Pons (tissue), 1 donor: ENCODE data around the gene OR1J4.
"Not testable (repeated sequence)": the region's sequence is repeated elsewhere in the genome, so short reads cannot be mapped to it uniquely, and the experiment has no call there.

Source experiments
- DNase-seq: peaks from one replicate; pipeline ENCODE4 v3.0.0-alpha.2; 2016; ENCODE audit warnings: low spot score

OR1J4 gene, protein sequence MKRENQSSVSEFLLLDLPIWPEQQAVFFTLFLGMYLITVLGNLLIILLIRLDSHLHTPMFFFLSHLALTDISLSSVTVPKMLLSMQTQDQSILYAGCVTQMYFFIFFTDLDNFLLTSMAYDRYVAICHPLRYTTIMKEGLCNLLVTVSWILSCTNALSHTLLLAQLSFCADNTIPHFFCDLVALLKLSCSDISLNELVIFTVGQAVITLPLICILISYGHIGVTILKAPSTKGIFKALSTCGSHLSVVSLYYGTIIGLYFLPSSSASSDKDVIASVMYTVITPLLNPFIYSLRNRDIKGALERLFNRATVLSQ

DNA sequence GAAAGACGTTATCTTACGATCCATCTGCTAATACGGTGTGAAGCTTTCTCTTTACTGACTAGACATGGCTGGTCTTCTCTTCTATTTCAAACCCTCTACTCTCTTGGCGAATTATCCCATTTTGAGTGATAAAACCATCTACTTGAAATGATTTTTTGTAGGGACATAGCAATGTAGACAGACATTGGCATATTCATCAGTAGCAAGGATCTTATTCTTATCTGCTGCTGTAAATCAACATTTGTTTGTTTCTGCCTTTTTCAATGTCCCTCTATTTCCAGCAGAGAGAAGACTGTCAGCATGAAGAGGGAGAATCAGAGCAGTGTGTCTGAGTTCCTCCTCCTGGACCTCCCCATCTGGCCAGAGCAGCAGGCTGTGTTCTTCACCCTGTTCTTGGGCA is at the start of gene OR1J4:
Gene OR1J4, plus strand, starts transcription at position 301 of the 400 bp plus-strand sequence. Its CDS starts 0 bp downstream, at position 301.
- no peak for DNase-seq

DNA sequence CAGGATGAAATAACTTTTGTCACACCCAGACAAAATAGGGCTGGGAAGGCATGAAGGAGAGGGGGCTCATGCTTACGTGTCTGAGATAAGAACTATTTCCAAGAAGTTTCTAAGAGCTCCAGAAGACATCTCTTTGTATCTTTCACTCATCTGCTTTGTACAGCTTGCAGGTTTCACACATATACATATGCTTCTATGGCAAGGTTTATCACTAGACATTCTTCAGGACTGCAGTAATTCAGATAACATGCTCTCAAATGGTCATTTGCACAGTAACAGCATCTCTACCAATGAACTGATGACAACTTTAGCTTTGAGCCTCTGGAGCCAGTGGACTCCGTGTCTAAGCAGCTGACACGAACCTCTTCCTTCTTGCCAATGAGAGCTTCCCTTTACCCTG is 44.4 kb upstream of the OR1J4 start:
- no peak for DNase-seq

DNA sequence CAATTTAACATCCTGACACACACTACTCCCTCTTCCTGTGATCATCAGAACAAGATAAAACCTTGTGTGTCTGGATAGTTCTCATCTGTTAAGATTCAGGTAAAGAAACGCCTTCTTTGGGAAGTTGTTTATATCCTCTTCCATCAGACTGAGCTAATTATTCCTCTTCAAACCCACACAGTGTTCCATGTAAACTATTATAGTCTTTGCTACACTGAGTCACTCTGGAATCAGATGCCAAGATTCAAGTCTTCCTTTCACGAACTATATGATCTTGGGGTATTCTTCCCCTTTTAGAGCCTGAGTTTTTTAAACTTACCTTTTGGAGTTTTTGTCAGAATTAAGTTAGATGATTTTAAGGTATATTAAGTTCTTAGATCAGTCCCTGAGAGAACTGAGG is 43.2 kb upstream of the OR1J4 start:
- no peak for DNase-seq

DNA sequence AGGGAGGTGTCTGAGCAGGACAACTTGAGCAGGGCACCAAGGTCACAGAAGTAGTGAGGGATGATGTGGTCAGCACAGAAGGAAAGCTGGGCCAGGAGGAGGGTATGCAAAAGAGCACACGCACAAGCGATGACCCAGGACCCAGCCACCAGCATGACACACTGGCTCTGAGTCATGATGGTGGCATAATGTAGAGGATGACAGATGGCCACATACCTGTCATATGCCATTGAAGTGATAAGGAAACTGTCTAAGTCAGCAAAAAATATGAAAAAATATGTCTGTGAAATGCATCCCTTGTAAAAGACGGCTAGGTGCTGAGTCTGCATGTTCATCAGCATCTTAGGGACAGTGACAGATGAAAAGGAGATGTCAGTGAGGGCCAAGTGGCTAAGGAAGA is 41.6 kb upstream of the OR1J4 start:
- no peak for DNase-seq

DNA sequence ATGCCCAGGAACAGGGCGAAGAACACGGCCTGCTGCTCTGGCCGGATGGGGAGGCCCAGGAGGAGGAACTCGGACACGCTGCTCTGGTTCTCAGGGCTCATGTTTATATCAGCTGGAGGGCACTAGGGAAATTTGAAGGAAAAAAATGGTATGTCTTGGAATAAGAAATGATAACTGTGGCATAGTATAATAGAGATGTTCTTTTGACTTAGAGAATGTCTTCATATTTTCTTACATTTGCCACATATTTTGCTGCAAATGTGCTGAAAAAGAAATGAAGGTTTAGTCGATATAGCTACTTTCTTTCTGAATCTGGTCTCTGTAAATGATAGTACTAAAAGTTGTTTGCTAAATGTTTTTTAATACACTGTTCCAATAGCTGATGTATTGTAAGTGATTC is 41.1 kb upstream of the OR1J4 start, which contains the start of gene OR1J1:
Gene OR1J1, minus strand, starts transcription at position 101 of the 400 bp plus-strand sequence. Its CDS starts 0 bp downstream, at position 101.
- no peak for DNase-seq

DNA sequence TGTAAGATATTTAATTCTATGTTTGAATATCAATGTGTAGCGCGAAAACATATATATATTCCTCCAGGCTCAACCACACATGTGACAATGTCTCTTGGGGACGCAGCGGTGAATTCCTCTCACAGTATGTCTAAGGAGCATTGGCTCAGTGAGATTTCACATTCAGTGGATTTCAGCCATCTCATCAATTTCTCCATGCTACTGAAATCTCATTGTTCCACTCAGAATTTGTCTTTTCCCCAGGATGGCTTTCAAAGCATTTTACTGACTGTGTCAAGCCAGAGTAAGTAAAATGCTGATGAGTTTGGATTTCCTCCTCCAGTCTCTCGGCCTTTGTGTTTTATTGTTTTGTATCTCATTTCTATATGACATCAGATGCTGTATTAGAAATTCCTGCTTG is 39.9 kb upstream of the OR1J4 start:
- no peak for DNase-seq

DNA sequence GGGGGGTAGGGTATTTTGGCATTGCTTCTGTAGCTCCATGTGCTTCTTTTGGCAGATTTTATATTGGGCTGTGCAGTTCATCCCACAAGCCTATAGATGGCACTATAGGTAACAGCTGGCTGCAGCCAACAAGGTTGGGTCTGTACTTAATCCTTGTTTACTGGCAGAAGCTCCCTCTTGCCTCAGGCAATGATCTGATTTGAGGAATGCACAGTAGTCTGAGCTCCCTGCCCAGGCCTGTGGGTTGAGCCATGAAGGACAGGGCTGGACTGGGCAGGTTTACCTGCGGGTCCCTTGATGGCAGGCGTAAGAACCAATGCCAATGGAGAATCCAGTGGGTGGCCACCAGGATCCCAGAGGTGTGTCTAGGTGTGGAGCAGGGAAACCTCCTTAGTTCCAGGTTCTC is 20.1 kb upstream of the OR1J4 start:
- peak; percentile 13 for DNase-seq

DNA sequence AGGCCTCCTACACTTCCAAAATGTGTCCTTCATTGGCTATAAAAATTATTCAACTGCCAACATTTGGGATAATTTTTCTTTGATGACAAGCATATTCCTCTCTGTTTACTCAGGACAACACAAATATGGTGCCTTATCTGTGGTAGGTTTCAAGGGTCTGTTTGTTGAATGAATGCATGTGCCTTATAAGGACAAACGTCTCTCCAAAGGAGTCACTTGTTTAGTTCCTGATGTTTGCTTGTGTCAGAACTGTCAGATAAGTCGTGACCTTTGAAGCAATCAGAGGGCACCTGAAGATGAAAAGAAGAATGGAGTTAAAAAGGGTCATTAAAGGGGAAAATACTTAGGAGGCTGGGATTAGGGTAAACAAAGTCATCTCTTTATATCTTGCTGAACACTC is 12.0 kb upstream of the OR1J4 start:
- no peak for DNase-seq

DNA sequence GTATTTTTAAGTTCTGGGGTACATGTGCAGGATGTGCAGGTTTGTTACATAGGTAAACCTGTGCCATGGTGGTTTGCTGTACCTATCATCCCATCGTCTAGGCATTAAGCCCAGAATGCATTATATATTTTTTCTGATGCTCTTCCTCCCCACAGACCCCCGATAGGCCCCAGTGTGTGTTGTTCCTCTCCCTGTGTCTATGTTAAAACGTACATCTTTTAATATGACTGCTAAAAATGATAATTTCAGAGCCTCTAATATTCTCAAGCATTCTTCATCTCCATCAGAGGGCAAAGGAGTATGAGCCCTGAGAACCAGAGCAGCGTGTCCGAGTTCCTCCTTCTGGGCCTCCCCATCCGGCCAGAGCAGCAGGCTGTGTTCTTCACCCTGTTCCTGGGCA is 8.4 kb upstream of the OR1J4 start, which contains the start of gene OR1J2:
Gene OR1J2, plus strand, starts transcription at position 301 of the 400 bp plus-strand sequence. Its CDS starts 0 bp downstream, at position 301.
- no peak for DNase-seq

DNA sequence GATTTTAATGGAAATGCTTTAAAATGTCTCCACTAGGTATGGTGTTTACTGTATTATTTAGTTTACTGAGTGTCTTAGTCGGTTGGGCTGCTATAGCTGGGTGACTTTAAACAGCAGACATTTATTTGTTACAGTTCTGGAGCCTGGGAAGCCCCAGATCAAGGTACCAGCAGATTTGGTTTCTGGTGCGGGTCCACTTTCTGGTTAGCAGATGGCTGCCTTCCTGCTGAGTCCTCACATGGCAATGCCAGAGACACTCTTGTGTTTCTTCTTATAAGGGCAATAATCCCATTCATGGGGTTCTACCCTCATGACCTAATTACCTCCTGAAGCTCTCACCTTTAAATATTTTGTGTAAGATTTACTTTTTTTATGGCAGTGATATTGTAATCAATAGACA is 715 bp upstream of the OR1J4 start:
- no peak for DNase-seq

DNA sequence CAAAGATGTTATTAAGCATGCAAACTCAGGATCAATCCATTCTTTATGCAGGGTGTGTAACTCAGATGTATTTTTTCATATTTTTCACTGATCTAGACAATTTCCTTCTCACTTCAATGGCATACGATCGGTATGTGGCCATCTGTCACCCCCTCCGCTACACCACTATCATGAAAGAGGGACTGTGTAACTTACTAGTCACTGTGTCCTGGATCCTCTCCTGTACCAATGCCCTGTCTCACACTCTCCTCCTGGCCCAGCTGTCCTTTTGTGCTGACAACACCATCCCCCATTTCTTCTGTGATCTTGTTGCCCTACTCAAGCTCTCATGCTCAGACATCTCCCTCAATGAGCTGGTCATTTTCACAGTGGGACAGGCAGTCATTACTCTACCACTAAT is 435 bp downstream of the OR1J4 start:
- no peak for DNase-seq

DNA sequence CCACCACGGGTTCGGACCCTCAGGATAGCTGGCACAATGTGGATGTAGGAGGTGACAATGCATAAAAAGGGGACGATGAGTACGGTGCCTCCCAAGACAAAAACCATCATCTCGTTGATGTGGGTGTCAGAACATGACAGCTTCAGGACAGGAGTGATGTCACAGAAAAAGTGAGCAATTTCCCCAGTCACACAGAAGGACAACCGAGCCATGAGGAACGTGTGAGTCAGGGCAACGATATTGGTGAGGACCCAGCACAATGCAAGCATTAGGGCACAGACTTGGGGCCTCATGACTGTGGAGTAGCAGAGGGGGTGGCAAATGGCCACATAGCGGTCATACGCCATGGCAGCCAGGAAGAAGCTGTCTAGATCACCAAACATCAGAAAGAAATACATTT is 7.7 kb downstream of the OR1J4 start:
- DNase-seq, result no peak

DNA sequence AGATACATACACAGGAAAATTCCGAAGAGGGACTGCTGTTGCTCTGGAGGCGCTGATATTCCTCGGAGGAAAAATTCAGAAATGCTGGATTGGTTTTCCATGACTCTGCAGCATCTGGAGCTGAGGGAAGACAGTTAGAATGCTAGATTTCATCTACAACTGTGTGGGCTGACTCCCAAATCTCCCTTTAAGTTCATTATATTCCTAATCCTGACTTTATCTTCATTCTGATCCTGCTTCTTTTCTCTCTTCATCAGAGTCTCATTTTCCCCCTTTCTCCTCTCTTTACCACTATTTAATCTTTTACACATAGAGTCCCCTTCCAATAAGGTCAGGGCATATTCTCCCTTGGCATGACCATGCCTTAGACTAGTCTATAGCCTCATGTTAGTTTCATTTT is 8.3 kb downstream of the OR1J4 start, which contains the start of gene OR1N1:
Gene OR1N1, minus strand, starts transcription at position 101 of the 400 bp plus-strand sequence. Its CDS starts 0 bp downstream, at position 101.
- no peak for DNase-seq

DNA sequence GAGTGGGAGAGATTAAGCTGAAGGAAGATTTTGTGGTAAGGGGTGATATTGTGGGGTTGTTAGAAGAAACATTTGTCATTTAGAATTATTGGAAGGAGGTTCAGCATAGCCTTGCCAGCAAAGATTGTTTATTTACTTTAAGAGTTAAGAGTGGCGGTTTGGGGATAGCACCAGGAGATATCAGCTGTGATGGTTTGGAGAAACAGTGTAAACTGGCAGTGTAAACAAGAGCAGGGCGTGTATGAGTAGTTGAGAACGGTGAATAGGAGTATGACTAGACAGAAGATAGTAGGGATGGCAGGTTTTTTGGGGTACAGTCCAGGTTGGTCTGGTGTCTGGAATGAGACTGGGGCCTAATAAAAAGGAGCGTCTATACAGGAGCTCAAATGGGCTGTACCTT is 12.2 kb downstream of the OR1J4 start:
- DNase-seq, result not testable (repeated sequence)

DNA sequence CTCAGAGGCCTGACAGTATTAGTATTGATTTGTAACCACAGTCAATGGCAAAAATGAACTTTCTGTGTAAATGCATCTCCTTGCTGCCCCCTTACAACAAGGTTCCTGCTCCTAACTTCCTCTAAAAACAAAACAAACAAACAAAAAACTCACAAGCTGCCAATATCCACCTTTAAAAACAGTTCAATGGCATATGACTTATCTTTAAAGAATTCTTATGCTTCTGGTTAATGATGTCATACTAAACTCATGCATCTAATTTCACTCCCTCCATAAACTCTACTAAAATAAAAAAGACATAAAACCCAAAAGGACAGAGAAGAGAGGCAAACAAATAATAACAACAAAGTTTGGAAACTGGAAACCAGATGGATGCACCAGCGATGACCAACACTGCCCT is 17.2 kb downstream of the OR1J4 start:
- no peak for DNase-seq

DNA sequence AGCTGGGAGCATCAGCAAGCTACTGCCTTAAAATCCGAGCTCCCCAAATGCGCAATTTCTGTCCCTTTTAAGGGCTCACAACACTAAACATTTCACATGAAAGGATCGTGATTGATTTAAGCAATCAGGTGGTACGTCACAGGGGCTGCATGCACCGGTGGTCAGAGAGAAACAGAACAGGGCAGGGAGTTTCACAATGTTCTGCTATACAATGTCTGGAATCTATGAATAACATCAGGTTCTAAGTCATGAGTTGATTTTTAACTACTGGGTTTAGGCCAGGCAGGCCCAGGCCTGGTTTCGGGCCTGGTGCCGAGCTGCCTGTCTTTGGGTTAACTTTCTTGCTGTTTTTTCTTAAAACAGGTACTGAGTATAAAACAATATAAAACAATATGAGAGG is 18.1 kb downstream of the OR1J4 start:
- DNase-seq, result not testable (repeated sequence)

DNA sequence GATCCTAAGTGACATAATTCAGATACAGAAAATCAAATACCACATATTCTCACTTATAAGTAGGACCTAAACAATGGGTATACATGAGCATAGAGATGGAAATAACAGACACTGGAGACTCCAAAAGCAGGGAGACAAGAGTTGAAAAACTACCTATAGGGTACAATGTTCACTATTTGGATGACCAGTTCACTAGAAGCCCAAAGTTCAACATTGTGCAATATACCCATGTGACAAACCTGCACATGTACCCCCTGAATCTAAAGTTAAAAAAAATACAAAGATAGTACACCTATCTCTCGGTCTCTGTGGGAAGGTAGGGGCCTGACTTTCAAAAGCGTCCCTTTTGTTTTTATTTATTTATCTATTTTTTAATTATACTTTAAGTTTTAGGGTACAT is 19.8 kb downstream of the OR1J4 start:
- DNase-seq, result no peak

DNA sequence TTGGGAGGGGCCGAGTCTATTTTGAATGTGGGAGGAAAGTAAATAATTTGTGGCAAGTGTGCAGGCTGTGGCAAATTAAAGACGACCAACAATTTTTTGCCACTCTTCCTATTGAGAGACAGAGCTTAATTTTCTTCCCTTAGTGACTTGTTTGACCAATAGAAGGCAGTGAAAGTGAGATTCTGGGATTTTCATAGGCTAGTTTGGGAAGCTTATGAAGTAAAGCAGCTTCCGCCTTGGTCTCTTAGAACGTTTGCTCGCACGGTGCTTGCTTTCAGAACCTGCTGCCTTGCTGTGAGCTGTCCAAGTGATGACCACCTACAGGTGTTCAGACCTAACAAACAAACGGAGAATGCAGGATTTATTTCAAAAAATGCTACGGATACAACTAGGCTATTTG is 27.3 kb downstream of the OR1J4 start:
- DNase-seq, result no peak

DNA sequence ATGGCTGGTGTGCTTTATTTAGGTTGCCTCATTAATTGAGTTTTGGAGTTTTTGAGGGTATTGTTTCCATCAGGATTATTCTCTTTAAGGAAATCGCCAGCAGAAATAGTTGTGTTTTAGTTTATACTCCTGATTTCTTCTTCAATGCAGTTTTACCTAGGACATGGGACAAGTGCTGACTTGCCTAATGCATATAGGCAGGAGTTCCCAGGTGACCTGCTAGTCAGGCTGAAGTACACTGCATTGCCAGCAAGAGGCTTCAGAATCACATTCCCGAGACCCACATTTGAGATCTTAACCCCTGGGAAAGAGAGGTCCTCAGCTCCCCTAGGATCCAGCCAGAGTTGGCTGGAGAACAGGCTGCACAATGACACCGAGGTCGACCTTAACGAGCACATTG is 32.4 kb downstream of the OR1J4 start:
- no peak for DNase-seq

DNA sequence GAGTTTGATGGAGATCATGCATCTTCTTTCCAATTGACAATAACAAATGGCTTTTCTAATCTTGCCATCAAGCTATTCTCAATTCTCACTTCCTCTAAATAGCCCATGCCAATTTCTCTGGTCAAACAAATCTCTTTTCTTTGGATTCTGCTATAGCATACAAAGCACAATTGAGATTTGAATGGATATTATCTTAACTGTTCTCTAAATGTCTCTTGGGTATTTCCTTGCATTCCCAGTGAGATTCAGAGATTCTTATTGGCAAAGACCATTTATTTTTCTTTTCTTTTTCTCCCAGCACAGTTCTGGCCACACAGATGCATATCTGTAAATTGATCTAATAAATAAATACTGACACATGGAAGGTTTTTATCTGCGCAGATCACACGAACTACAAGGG is 33.9 kb downstream of the OR1J4 start, which contains the start of gene OR1N2:
Gene OR1N2, plus strand, starts transcription at position 301 of the 400 bp plus-strand sequence. CDS start 100 bp downstream, outside the sequence.
- peak; percentile 30 for DNase-seq

DNA sequence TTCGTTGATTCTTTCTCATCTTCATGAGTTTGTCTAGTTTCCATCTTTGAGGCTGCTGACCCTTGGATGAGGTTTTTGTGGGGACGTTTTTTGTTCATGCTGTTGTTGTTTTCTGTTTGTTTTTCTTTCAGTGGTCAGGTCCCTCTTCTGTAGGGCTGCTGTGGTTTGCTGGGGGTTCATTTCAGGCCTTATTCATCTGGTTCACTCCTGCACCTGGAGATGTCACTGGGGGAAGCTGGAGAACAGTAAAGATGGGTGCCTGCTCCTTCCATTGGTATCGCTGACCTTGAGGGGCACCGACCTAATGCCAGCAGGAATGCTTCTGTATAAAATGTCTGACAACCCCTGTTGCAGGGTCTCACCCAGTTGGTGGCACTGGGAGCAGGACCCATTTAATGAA is 42.5 kb downstream of the OR1J4 start:
- DNase-seq, result no peak

DNA sequence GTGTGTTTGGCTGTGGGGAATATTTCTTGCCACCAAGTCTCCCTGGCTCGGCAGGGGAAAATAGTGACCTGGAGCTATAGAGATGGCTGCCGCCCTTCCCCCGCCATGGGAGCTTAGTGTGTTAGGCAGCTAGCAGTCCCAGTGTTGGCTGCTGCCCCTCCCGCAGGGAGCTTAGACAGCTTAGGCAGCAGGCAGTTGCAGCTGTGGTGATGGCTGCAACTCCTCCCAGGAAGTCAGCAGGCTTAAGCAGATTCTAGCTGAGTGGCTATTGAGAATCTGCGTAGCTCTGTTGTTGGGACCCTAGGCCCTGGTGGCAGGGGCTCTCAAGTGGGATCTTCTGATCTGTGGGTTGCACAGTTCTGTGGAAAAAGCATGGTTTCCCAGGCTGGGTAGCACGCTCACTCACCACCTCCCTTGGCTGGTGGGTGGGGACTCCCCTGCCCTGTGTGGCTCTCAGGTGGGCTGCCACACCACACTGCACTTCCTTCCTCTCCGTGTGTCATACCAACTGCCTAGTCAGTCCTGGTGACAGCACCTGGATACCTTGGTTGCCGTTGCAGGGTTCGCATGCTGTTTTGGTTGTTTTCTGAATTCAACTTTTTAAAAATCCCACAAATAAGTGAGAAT is 43.3 kb downstream of the OR1J4 start:
- DNase-seq, result no peak

DNA sequence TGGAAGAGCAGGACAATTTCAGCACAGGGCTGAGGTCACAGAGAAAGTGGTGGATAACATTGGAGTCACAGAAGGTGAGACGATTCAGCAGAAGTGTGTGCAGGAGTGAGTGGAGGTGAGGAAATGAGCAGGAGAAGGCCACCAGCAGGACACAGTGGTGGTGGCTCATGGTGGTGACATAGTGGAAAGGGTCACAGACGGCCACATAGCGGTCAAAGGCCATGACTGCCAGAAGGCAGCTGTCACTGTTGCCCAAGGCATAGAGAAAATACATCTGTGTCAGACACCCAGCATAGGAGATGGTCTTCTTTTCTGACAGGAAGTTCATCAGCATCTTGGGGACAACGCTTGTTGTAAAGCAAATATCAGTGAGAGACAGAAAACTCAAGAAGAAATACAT is 49.0 kb downstream of the OR1J4 start:
- no peak for DNase-seq
